ENCODE data around the gene CRYBB1.

- no peak for TF ChIP-seq POLR2AphosphoS5 (IDR thresholded peaks at IDR 0.05; ENCODE audit: borderline replicate concordance, low read depth, low read length)
- TF ChIP-seq EZH2 (IDR thresholded peaks at IDR 0.05): no peak
These were observed 1.9 kb downstream of the CRYBB1 start for GRCh38 chr22:26615830-26616435.
